Endothelial cell of umbilical vein (primary cell): ENCODE data around the gene MRPS34. TPM values are rescaled to one million over a fixed set of nuclear protein-coding genes. Genes with fewer than 3 reads are reported as not detected.

Experiments used
- BruUV-seq: library from RNA; stranded (reverse); fragments of 400-500 nt; replicated peaks from 2 replicates; lab custom pipeline; 2021; lab: Mats Ljungman, UMichigan
- CTCF ChIA-PET: fragments of 300-600, 350-600 bp; sonication (Branson Sonifier 250); formaldehyde crosslinking; loops from one replicate; lab custom pipeline; 2021; ENCODE audit warnings: antibody characterized with exemption, inconsistent platforms; lab: Charles Lee
- POLR2A ChIA-PET: fragments of 300-600, 350-600 bp; sonication (Branson Sonifier 250); formaldehyde crosslinking; loops from one replicate; lab custom pipeline; 2021; ENCODE audit warnings: antibody characterized with exemption, inconsistent platforms; lab: Charles Lee
- DNase-seq: peaks from one replicate; pipeline ENCODE4 v3.0.0-alpha.2; 2011; ENCODE audit warnings: low read depth, low spot score
- FAIRE-seq: peaks from 2 replicates; lab custom pipeline; 2011; peaks lifted over from hg19 to GRCh38; lab: Jason Lieb, UNC
- H2AFZ ChIP-seq: 2 replicates; pipeline ENCODE4 v1.6.0; 2012; ENCODE audit warnings: low read depth, low read length, control low read depth, inconsistent platforms
- H3K27ac ChIP-seq: 2 replicates; pipeline ENCODE4 v1.5.1; 2011; ENCODE audit warnings: low read depth, mild to moderate bottlenecking, control low read depth, low read length, moderate library complexity; ENCODE audit not compliant: insufficient read depth
- H3K27me3 ChIP-seq, 2 experiments: 2 replicates each; pipeline versions ENCODE4 v1.6.0 to v1.6.1; 2011; ENCODE audit warnings: low read length in 2 of 2, mixed read lengths in 1 of 2; ENCODE audit not compliant: control insufficient read depth in 2 of 2, insufficient read depth in 2 of 2
- H3K36me3 ChIP-seq, 2 experiments: 2 replicates in 1 of 2; 3 replicates in 1 of 2; pipeline ENCODE4 v1.5.1; 2011; ENCODE audit warnings: low read length in 2 of 2, mild to moderate bottlenecking in 1 of 2, moderate library complexity in 1 of 2; ENCODE audit not compliant: control insufficient read depth in 2 of 2, insufficient read depth in 2 of 2; ENCODE audit errors: extremely low read depth in 1 of 2
- H3K4me1 ChIP-seq: 3 replicates; pipeline ENCODE4 v1.5.1; 2011; ENCODE audit warnings: mild to moderate bottlenecking, low read length; ENCODE audit not compliant: control insufficient read depth, insufficient read depth; ENCODE audit errors: extremely low read depth
- H3K4me2 ChIP-seq: 2 replicates; pipeline ENCODE4 v1.6.1; 2011; ENCODE audit warnings: low read length, control low read depth, mixed read lengths; ENCODE audit not compliant: insufficient read depth
- H3K4me3 ChIP-seq, 3 experiments: fragments of 200-600 bp in 1 of 3; sonication (generic), shearing (Covaris generic) in 1 of 3; replicated peaks in 1 of 3; 2 replicates each; pipeline ENCODE4 v1.5.1; 2011 to 2016; ENCODE audit warnings: control low read depth in 3 of 3, low read length in 3 of 3, mild to moderate bottlenecking in 2 of 3, inconsistent platforms in 1 of 3, low read depth in 1 of 3, moderate library complexity in 1 of 3; ENCODE audit not compliant: insufficient read depth in 1 of 3
- H3K79me2 ChIP-seq: 2 replicates; pipeline ENCODE4 v1.6.0; 2012; ENCODE audit warnings: low read length, inconsistent platforms; ENCODE audit not compliant: control insufficient read depth, insufficient read depth
- H3K9ac ChIP-seq: replicated peaks from 2 replicates; pipeline ENCODE3; 2011; ENCODE audit warnings: low read length, control low read depth; ENCODE audit not compliant: insufficient read depth; ENCODE audit errors: extremely low read depth
- H3K9me1 ChIP-seq: replicated peaks from 3 replicates; pipeline ENCODE4 v1.6.0; 2011; ENCODE audit warnings: mild to moderate bottlenecking, low read length; ENCODE audit not compliant: control insufficient read depth, insufficient read depth; ENCODE audit errors: extremely low read depth
- H3K9me3 ChIP-seq: replicated peaks from 2 replicates; pipeline ENCODE4 v1.5.1; 2012; ENCODE audit warnings: low read length, inconsistent platforms; ENCODE audit not compliant: control insufficient read depth, insufficient read depth
- H4K20me1 ChIP-seq: replicated peaks from 2 replicates; pipeline ENCODE3; 2011; ENCODE audit warnings: mild to moderate bottlenecking, low read length; ENCODE audit not compliant: control insufficient read depth, insufficient read depth; ENCODE audit errors: extremely low read depth
- EZH2 ChIP-seq: IDR thresholded peaks from 2 replicates; pipeline ENCODE4 v1.6.1; 2012; ENCODE audit warnings: borderline replicate concordance, low read depth, mild to moderate bottlenecking, moderate library complexity, low read length, inconsistent platforms; ENCODE audit not compliant: severe bottlenecking
- FOS ChIP-seq: IDR thresholded peaks from 2 replicates; pipeline ENCODE4 v1.6.1; 2011; ENCODE audit warnings: mild to moderate bottlenecking, low read length, moderate library complexity, borderline replicate concordance; ENCODE audit not compliant: insufficient read depth
- GATA2 ChIP-seq: IDR thresholded peaks from 2 replicates; pipeline ENCODE4 v1.7.0; 2011; ENCODE audit warnings: low read depth, mild to moderate bottlenecking, moderate library complexity, mixed read lengths, low read length; ENCODE audit not compliant: insufficient read length, insufficient read depth
- JUN ChIP-seq: IDR thresholded peaks from 2 replicates; pipeline ENCODE4 v1.6.1; 2011; ENCODE audit warnings: borderline replicate concordance, low read depth; ENCODE audit not compliant: insufficient read length, insufficient read depth
- MYC ChIP-seq: IDR thresholded peaks from one replicate; pipeline ENCODE4 v1.6.1; 2011; ENCODE audit warnings: mild to moderate bottlenecking, low read depth, low read length
- POLR2A ChIP-seq: IDR thresholded peaks from 2 replicates; pipeline ENCODE4 v1.6.1; 2012; ENCODE audit warnings: low read depth, mild to moderate bottlenecking, control low read depth, low read length
- POLR2AphosphoS5 ChIP-seq: IDR thresholded peaks from 2 replicates; pipeline ENCODE4 v1.6.1; 2012; ENCODE audit warnings: low read depth, mild to moderate bottlenecking, control low read depth, low read length, moderate library complexity; ENCODE audit not compliant: insufficient read depth
- dilution Hi-C: fragments of 300-500 bp; cut with MboI; formaldehyde crosslinking; loops from one replicate; pipeline ENCODE4 v1.15.0; 2019; ENCODE audit warnings: low sequenced_read_pairs; ENCODE audit not compliant: extremely low pct_ligation_motif_present
- intact Hi-C: fragments of 100-400 bp; cut with micrococcal nuclease; formaldehyde crosslinking; loops from one replicate; pipeline ENCODE4 v1.10.0; 2022
- polyA plus RNA-seq, 4 experiments: library from polyadenylated mRNA; depleted of rRNA in 3 of 4; stranded (reverse) in 3 of 4; unstranded in 1 of 4; fragments of >200 nt; gene quantifications; 2 replicates each; pipeline versions ENCODE4 v1.2.1 to v1.2.3, GENCODE V29; 2011 to 2012; ENCODE audit warnings: missing spikeins in 1 of 4
- total RNA-seq: library from RNA; stranded (reverse); gene quantifications from 2 replicates; pipeline ENCODE4 v1.2.3, GENCODE V29; 2021
- TF ChIP-seq, protein P1 (sequence below), 2 donors: IDR thresholded peaks; 1 replicate in 1 of 2; 2 replicates in 1 of 2; pipeline ENCODE4 v1.5.1; 2011; ENCODE audit warnings: low read length in 2 of 2, mild to moderate bottlenecking in 2 of 2, moderate library complexity in 2 of 2, control low read depth in 1 of 2, inconsistent platforms in 1 of 2, low read depth in 1 of 2; ENCODE audit not compliant: insufficient read depth in 1 of 2; ENCODE audit errors: extremely low read depth in 1 of 2
- TF ChIP-seq, protein P2 (sequence below): IDR thresholded peaks from 2 replicates; pipeline ENCODE4 v1.6.1; 2011; ENCODE audit not compliant: insufficient read depth, insufficient read length

Gene MRPS34
- total and polyA plus RNA-seq, 2 donors (not counting 3 experiments of a cell fraction or from before 2014, with no cell fraction given), result 82.1 to 102 TPM

DNA sequence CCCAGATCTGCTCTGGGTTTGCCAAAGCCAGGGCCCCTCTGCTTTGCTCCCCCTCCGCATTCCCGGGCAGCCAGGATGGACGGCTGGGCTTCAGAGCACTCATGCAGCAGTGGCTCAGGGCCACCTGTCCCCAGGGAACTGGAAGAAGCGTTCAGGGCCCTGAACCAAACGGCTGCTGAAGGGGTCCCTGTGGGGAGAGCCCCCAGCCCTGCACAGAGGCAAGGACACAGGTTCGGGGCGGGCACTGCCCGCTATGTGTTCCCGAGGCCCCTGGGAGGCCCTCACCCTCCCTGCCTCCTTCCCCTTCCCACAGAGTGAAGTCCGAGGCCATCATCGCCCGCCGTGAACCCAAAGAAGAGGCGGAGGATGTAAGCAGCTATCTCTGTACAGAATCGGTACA lies 12.0 kb downstream of the MRPS34 start:
- Histone ChIP-seq H4K20me1 (no peaks in the 10 kb centered on the region), H3K79me2 (no peaks in the 10 kb centered on the region), H3K27ac (no peak overlapping the region), H3K4me2 (no peak overlapping the region), H2AFZ (no peak overlapping the region), H3K4me3 (no peak overlapping the region), H3K9me3 (no peaks in the 10 kb centered on the region), H3K36me3 (peaks cover 2 to 44% of the 10 kb centered on the region in 2 experiments), H3K9me1 (no peaks in the 10 kb centered on the region), H3K9ac (no peak overlapping the region), H3K4me1 (no peaks in the 10 kb centered on the region), H3K27me3 (no peaks in the 10 kb centered on the region)
- intact Hi-C loops (no loop called here), dilution Hi-C loops (no loop called here)
- POLR2A ChIA-PET, result no interaction called here
- no peak for FAIRE-seq
- BruUV-seq, result no TSS peak
- DNase-seq, result no peak
- CTCF ChIA-PET, result interaction anchor here (1.3 kb wide), 1 partner anchor 12 kb away, joined by 3 read pairs; the partner anchor contains the start of genes EME2 and MRPS34
- no peak for TF ChIP-seq EZH2
- no peak for TF ChIP-seq POLR2A
- no peak for TF ChIP-seq MYC
- no peak for TF ChIP-seq GATA2
- TF ChIP-seq, protein P1, sequence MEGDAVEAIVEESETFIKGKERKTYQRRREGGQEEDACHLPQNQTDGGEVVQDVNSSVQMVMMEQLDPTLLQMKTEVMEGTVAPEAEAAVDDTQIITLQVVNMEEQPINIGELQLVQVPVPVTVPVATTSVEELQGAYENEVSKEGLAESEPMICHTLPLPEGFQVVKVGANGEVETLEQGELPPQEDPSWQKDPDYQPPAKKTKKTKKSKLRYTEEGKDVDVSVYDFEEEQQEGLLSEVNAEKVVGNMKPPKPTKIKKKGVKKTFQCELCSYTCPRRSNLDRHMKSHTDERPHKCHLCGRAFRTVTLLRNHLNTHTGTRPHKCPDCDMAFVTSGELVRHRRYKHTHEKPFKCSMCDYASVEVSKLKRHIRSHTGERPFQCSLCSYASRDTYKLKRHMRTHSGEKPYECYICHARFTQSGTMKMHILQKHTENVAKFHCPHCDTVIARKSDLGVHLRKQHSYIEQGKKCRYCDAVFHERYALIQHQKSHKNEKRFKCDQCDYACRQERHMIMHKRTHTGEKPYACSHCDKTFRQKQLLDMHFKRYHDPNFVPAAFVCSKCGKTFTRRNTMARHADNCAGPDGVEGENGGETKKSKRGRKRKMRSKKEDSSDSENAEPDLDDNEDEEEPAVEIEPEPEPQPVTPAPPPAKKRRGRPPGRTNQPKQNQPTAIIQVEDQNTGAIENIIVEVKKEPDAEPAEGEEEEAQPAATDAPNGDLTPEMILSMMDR (IDR thresholded peaks at IDR 0.05; ENCODE audit: extremely low read depth in 1 of 2, insufficient read depth in 1 of 2, low read depth in 1 of 2, low read length in 2 of 2), result no peak
- TF ChIP-seq, protein P2, sequence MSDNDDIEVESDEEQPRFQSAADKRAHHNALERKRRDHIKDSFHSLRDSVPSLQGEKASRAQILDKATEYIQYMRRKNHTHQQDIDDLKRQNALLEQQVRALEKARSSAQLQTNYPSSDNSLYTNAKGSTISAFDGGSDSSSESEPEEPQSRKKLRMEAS, result no peak
- no peak for TF ChIP-seq FOS
- no peak for TF ChIP-seq JUN
- no peak for TF ChIP-seq POLR2AphosphoS5
